HepG2 (cell line): ENCODE data around the gene SLC38A9. TPM values are rescaled to one million over a fixed set of nuclear protein-coding genes. Genes with fewer than 3 reads are reported as not detected.

Experiments
- ATAC-seq: fragments of 200-7000 bp; cut with Tn5 transposase; 3 replicates; pipeline ENCODE4 v1.9.1; 2020; ENCODE audit warnings: mild to moderate bottlenecking, moderate library complexity
- BruUV-seq: library from RNA; stranded (reverse); fragments of 400-500 nt; replicated peaks from 2 replicates; lab custom pipeline; 2021; lab: Mats Ljungman, UMichigan
- CTCF ChIA-PET: fragments of 300-600 bp; formaldehyde crosslinking; extraction: SDS; loops from one replicate; lab custom pipeline; 2021; ENCODE audit warnings: low total read pairs, inconsistent platforms, low intra/inter-chr PET ratio; lab: Yijun Ruan, JAX
- POLR2A ChIA-PET: fragments of 350-600 bp; sonication (Branson Sonifier 250); formaldehyde crosslinking; loops from one replicate; lab custom pipeline; 2020; ENCODE audit warnings: antibody characterized with exemption, inconsistent platforms; lab: Yijun Ruan, JAX
- DNase-seq: peaks from one replicate; pipeline ENCODE4 v3.0.0-alpha.2; 2015; ENCODE audit warnings: low spot score
- FAIRE-seq: peaks from 3 replicates; lab custom pipeline; 2011; peaks lifted over from hg19 to GRCh38; lab: Jason Lieb, UNC
- H2AFZ ChIP-seq: one replicate; pipeline ENCODE4 v1.6.1; 2011; ENCODE audit warnings: low read length, inconsistent platforms
- H3K27ac ChIP-seq: fragments of 300-600 bp; 3 replicates; pipeline ENCODE4 v1.8.0; 2011; ENCODE audit warnings: mixed run types, mild to moderate bottlenecking, mixed read lengths, low read length, inconsistent platforms; ENCODE audit not compliant: insufficient read depth; ENCODE audit errors: extremely low read length
- H3K27me3 ChIP-seq, 2 experiments: fragments of 200-600 bp in 1 of 2; 2 replicates in 1 of 2; 3 replicates in 1 of 2; pipeline versions ENCODE4 v1.6.0 to v1.8.0; 2011; ENCODE audit warnings: low read length in 2 of 2, mild to moderate bottlenecking in 2 of 2, moderate library complexity in 2 of 2, inconsistent platforms in 1 of 2; ENCODE audit not compliant: insufficient read depth in 2 of 2, control insufficient read depth in 1 of 2
- H3K36me3 ChIP-seq, 2 experiments: fragments of 200-600 bp in 1 of 2; replicated peaks in 1 of 2; 2 replicates in 1 of 2; 3 replicates in 1 of 2; pipeline versions ENCODE4 v1.5.1 to v1.8.0; 2011; ENCODE audit warnings: low read length in 2 of 2, inconsistent platforms in 1 of 2; ENCODE audit not compliant: insufficient read depth in 2 of 2, control insufficient read depth in 1 of 2
- H3K4me1 ChIP-seq: 2 replicates; pipeline ENCODE4 v1.5.1; 2012; ENCODE audit warnings: low read length, inconsistent platforms; ENCODE audit not compliant: insufficient read depth
- H3K4me2 ChIP-seq: 2 replicates; pipeline ENCODE4 v1.6.0; 2011; ENCODE audit warnings: low read depth, low read length, inconsistent platforms
- H3K4me3 ChIP-seq, 3 experiments: fragments of 200-600 bp in 1 of 3; sonication (generic), shearing (Covaris generic) in 1 of 3; replicated peaks in 1 of 3; 2 replicates each; pipeline ENCODE4 v1.5.1; 2011 to 2016; ENCODE audit warnings: low read length in 3 of 3, inconsistent platforms in 2 of 3, low read depth in 2 of 3, mild to moderate bottlenecking in 2 of 3, control low read depth in 1 of 3, mixed read lengths in 1 of 3; ENCODE audit not compliant: insufficient read depth in 1 of 3
- H3K79me2 ChIP-seq: one replicate; pipeline ENCODE4 v1.6.1; 2011; ENCODE audit warnings: low read length, inconsistent platforms; ENCODE audit not compliant: insufficient read depth
- H3K9ac ChIP-seq: 2 replicates; pipeline ENCODE4 v1.6.0; 2011; ENCODE audit warnings: mild to moderate bottlenecking, low read depth, low read length, inconsistent platforms; ENCODE audit not compliant: insufficient read depth
- H3K9me3 ChIP-seq: 2 replicates; pipeline ENCODE4 v1.5.1; 2012; ENCODE audit warnings: mild to moderate bottlenecking, low read length
- H4K20me1 ChIP-seq: 2 replicates; pipeline ENCODE4 v1.6.0; 2011; ENCODE audit warnings: inconsistent platforms, mild to moderate bottlenecking, low read length, moderate library complexity; ENCODE audit not compliant: insufficient read depth
- EHMT2 ChIP-seq: fragments of 200-600 bp; sonication (generic); IDR thresholded peaks from 2 replicates; pipeline ENCODE4 v1.7.0; 2017; ENCODE audit warnings: antibody characterized with exemption, low read depth, low read length, borderline replicate concordance
- FOXO4 ChIP-seq: sonication (generic); formaldehyde crosslinking; conservative IDR thresholded peaks from 2 replicates; pipeline ENCODE4 v1.8.1; 2023; ENCODE audit warnings: missing genetic modification reagents
- GATA4 ChIP-seq: sonication (generic); IDR thresholded peaks from 2 replicates; pipeline ENCODE4 v1.6.1; 2016; ENCODE audit warnings: antibody characterized with exemption, low read depth, borderline replicate concordance
- ISX ChIP-seq: sonication (generic); formaldehyde crosslinking; conservative IDR thresholded peaks from 2 replicates; pipeline ENCODE4 v1.5.0; 2020; ENCODE audit warnings: missing genetic modification reagents
- MATR3 ChIP-seq: sonication (generic); formaldehyde crosslinking; IDR thresholded peaks from 2 replicates; pipeline ENCODE4 v1.4.0; 2020; ENCODE audit warnings: missing genetic modification reagents
- MED1 ChIP-seq: sonication (generic); formaldehyde crosslinking; IDR thresholded peaks from 2 replicates; pipeline ENCODE4 v1.4.0; 2020; ENCODE audit warnings: missing genetic modification reagents
- PITX1 ChIP-seq: sonication (generic); formaldehyde crosslinking; IDR thresholded peaks from 2 replicates; pipeline ENCODE4 v1.5.1; 2020; ENCODE audit warnings: mild to moderate bottlenecking, missing genetic modification reagents
- ZBTB39 ChIP-seq: sonication (generic); formaldehyde crosslinking; IDR thresholded peaks from 2 replicates; pipeline ENCODE4 v1.5.0; 2020; ENCODE audit warnings: missing genetic modification reagents
- ZNF431 ChIP-seq: sonication (generic); formaldehyde crosslinking; IDR thresholded peaks from 2 replicates; pipeline ENCODE4 v1.9.0; 2022; ENCODE audit warnings: missing genetic modification reagents, low read depth, mild to moderate bottlenecking, borderline replicate concordance
- ZNF530 ChIP-seq: sonication (generic); formaldehyde crosslinking; IDR thresholded peaks from 2 replicates; pipeline ENCODE4 v1.5.0; 2020; ENCODE audit warnings: low read depth, mild to moderate bottlenecking, missing genetic modification reagents
- ZNF615 ChIP-seq: sonication (generic); formaldehyde crosslinking; IDR thresholded peaks from 2 replicates; pipeline ENCODE4 v1.5.0; 2020; ENCODE audit warnings: mild to moderate bottlenecking, missing genetic modification reagents, borderline replicate concordance
- WGBS: methylation state at CpG from one replicate; pipeline ENCODE4 v1.1.6; 2017; ENCODE audit warnings: low lambda C conversion rate; 5-methylcytosine and 5-hydroxymethylcytosine counted together
- in situ Hi-C: cut with HindIII; loops from 2 replicates; pipeline ENCODE4 v1.10.0; 2017; ENCODE audit warnings: low pct_unique_long_range_greater_than_20kb; ENCODE audit not compliant: extremely low pct_ligation_motif_present
- intact Hi-C: fragments of 100-400 bp; cut with micrococcal nuclease; formaldehyde crosslinking; loops from one replicate; pipeline ENCODE4 v1.10.0; 2022; ENCODE audit not compliant: unreplicated experiment
- polyA plus RNA-seq, 8 experiments: library from polyadenylated mRNA; depleted of rRNA in 3 of 8; stranded (reverse) in 7 of 8; unstranded in 1 of 8; fragments of >200 nt; fragmentation: Illumina TruSeq in 4 of 8; extraction: Trizol in 4 of 8; gene quantifications; 2 replicates each; pipeline versions ENCODE4 v1.2.1 to v1.2.3, GENCODE V29; 2011 to 2016; ENCODE audit warnings: low read depth in 4 of 8, missing spikeins in 1 of 8, mixed read lengths in 1 of 8; ENCODE audit not compliant: insufficient read depth in 1 of 8
- total RNA-seq, 5 experiments: library from RNA; depleted of rRNA; stranded (reverse); fragments of >200 nt; fragmentation: Illumina TruSeq; extraction: Trizol; gene quantifications; 2 replicates each; pipeline ENCODE4 v1.2.3, GENCODE V29; 2016; ENCODE audit warnings: low read depth in 1 of 5

SLC38A9 gene
- total and polyA plus RNA-seq, 2 of the 13 experiments (the other 11 are each of a cell fraction or from before 2014, with no cell fraction given): 19.3 to 36.0 TPM

GRCh38 chr5:55638051-55638450, 74.1 kb downstream of the SLC38A9 start:
- no peak overlapping the region for H3K4me3 ChIP-seq
- H3K9me3 ChIP-seq: no peaks in the 10 kb centered on the region
- FAIRE-seq: no peak
- no peak overlapping the region for H3K27ac ChIP-seq
- TF ChIP-seq ISX (no peak), ZBTB39 (CRISPR knock-in tag) (no peak), PITX1 (CRISPR knock-in tag) (no peak), MATR3 (no peak), ZNF615 (CRISPR knock-in tag) (no peak), EHMT2 (no peak), ZNF530 (no peak), FOXO4 (CRISPR knock-in tag) (no peak), ZNF431 (CRISPR knock-in tag) (no peak), GATA4 (no peak), MED1 (CRISPR knock-in tag) (no peak)
- no peak for ATAC-seq
- 81% methylated on average over 2 of the region's 2 CpGs for WGBS
- no peaks in the 10 kb centered on the region for H3K27me3 ChIP-seq
- ChIA-PET CTCF (no interaction called here), POLR2A (no interaction called here)
- intact Hi-C loops (no loop called here), in situ Hi-C loops (no loop called here)
- no TSS peak for BruUV-seq
- H3K9ac ChIP-seq: no peak overlapping the region
- no peak overlapping the region for H2AFZ ChIP-seq
- H3K4me1 ChIP-seq: peaks cover 11% of the 10 kb centered on the region
- no peaks in the 10 kb centered on the region for H3K79me2 ChIP-seq
- H3K36me3 ChIP-seq: no peaks in the 10 kb centered on the region
- no peaks in the 10 kb centered on the region for H4K20me1 ChIP-seq
- no peak for DNase-seq
- no peak overlapping the region for H3K4me2 ChIP-seq
